Sigmoid colon (tissue), 7 donors: ENCODE data around the gene GPC6. TPM values are rescaled to one million over a fixed set of nuclear protein-coding genes. Genes with fewer than 3 reads are reported as not detected.

ENCODE experiments used
- DNase-seq: peaks from one replicate; pipeline ENCODE4 v3.0.0-alpha.2; 2019
- H3K27ac ChIP-seq, 4 donors: fragments of 200-600 bp; sonication (generic); one replicate each; pipeline ENCODE4 v1.5.1; 2016 to 2019; ENCODE audit warnings: mild to moderate bottlenecking in 1 of 4
- H3K27me3 ChIP-seq, 3 donors: fragments of 200-600 bp; sonication (generic); one replicate each; pipeline ENCODE4 v1.5.1; 2019; ENCODE audit warnings: mild to moderate bottlenecking in 1 of 3
- H3K36me3 ChIP-seq, 4 donors: fragments of 200-600 bp; sonication (generic); one replicate each; pipeline ENCODE4 v1.5.1; 2016 to 2019
- H3K4me1 ChIP-seq, 4 donors: fragments of 200-600 bp; sonication (generic); one replicate each; pipeline ENCODE4 v1.5.1; 2017 to 2019
- H3K4me3 ChIP-seq, 4 donors: fragments of 200-600 bp; sonication (generic); one replicate each; pipeline ENCODE4 v1.5.1; 2017 to 2019; ENCODE audit warnings: mild to moderate bottlenecking in 2 of 4, moderate library complexity in 1 of 4
- H3K9me3 ChIP-seq, 4 donors: fragments of 200-600 bp in 3 of 4; sonication (generic) in 3 of 4; one replicate each; pipeline versions ENCODE4 v1.5.1 to v1.6.1; 2013 to 2019
- CTCF ChIP-seq, 4 experiments: fragments of 450-650 bp in 3 of 4; fragments of 200-600 bp in 1 of 4; IDR thresholded peaks; one replicate each; pipeline ENCODE4 v1.5.1; 2016 to 2019; ENCODE audit warnings: antibody characterized with exemption in 4 of 4, mild to moderate bottlenecking in 3 of 4, moderate library complexity in 2 of 4
- EP300 ChIP-seq, 4 donors: sonication (generic); formaldehyde crosslinking; IDR thresholded peaks; one replicate each; pipeline ENCODE4 v1.6.1; 2017; ENCODE audit warnings: antibody characterized with exemption in 4 of 4
- POLR2A ChIP-seq, 2 donors: fragments of 450-650 bp; IDR thresholded peaks; one replicate each; pipeline ENCODE4 v1.6.1; 2016; ENCODE audit warnings: antibody characterized with exemption in 2 of 2, mild to moderate bottlenecking in 2 of 2, moderate library complexity in 2 of 2
- POLR2AphosphoS5 ChIP-seq, 4 donors: sonication (generic); formaldehyde crosslinking; IDR thresholded peaks; one replicate each; pipeline ENCODE4 v1.6.1; 2017; ENCODE audit warnings: antibody characterized with exemption in 4 of 4
- WGBS, 2 donors: extraction: QIAGEN DNeasy Blood & Tissue Kit; methylation state at CpG; one replicate each; pipeline ENCODE4 v1.1.7; 2013; 5-methylcytosine and 5-hydroxymethylcytosine counted together
- intact Hi-C: fragments of 100-400 bp; cut with DNase I; formaldehyde crosslinking; loops from one replicate; pipeline ENCODE4 v1.15.1; 2023
- polyA plus RNA-seq, 3 donors: library from polyadenylated mRNA; stranded (reverse); fragments of 200-250 nt; gene quantifications; one replicate each; pipeline ENCODE4 v1.2.3, GENCODE V29; 2013
- total RNA-seq, 4 donors: library from RNA; depleted of rRNA; stranded (reverse); fragments of >200 nt; gene quantifications; one replicate each; pipeline ENCODE4 v1.1.0, GENCODE V29; 2016
- donor health status: healthy with polysubstance abuse.
- donor health status: Bipolar disorder and iron deficiency.
- donor health status: healthy.

GPC6 gene
- total and polyA plus RNA-seq, 7 donors, result 0.23 to 27.5 (median 14.4) TPM

GRCh38 chr13:93635616-93636032 is 409.0 kb downstream of the GPC6 start:
- no peaks in the 10 kb centered on the region for H3K36me3 ChIP-seq
- H3K4me1 ChIP-seq, result no peaks in the 10 kb centered on the region
- TF ChIP-seq POLR2A (IDR thresholded peaks at IDR 0.05) (no peak), CTCF (IDR thresholded peaks at IDR 0.05) (no peak), POLR2AphosphoS5 (IDR thresholded peaks at IDR 0.05) (no peak), EP300 (IDR thresholded peaks at IDR 0.05) (no peak)

GRCh38 chr13:93637852-93638251 is 411.2 kb downstream of the GPC6 start:
- Histone ChIP-seq H3K4me1 (no peaks in the 10 kb centered on the region), H3K27me3 (no peaks in the 10 kb centered on the region), H3K9me3 (no peaks in the 10 kb centered on the region), H3K36me3 (no peaks in the 10 kb centered on the region), H3K4me3 (no peak overlapping the region), H3K27ac (no peak overlapping the region)
- DNase-seq, result no peak
- TF ChIP-seq EP300 (IDR thresholded peaks at IDR 0.05) (no peak), POLR2AphosphoS5 (IDR thresholded peaks at IDR 0.05) (no peak), CTCF (IDR thresholded peaks at IDR 0.05) (no peak), POLR2A (IDR thresholded peaks at IDR 0.05) (no peak)
- intact Hi-C loops, result no loop called here
- 87 to 93% methylated on average over 2 of the region's 2 CpGs for WGBS, 2 donors

More at GRCh38 chr13:93635616-93636032, 409.0 kb downstream of the GPC6 start:
- no peak for DNase-seq
- Histone ChIP-seq H3K4me3 (no peak overlapping the region), H3K9me3 (no peaks in the 10 kb centered on the region), H3K27ac (no peak overlapping the region), H3K27me3 (no peaks in the 10 kb centered on the region)
- intact Hi-C loops, result no loop called here
- WGBS, 2 donors, result 68 to 72% methylated on average over 4 of the region's 4 CpGs

- H3K36me3 ChIP-seq, result no peaks in the 10 kb centered on the region
- intact Hi-C loops, result no loop called here
- no peaks in the 10 kb centered on the region for H3K4me1 ChIP-seq
- WGBS, 2 donors, result 90 to 95% methylated on average over 1 of the region's 1 CpG
- no peaks in the 10 kb centered on the region for H3K27me3 ChIP-seq
- no peaks in the 10 kb centered on the region for H3K9me3 ChIP-seq
- no peak for DNase-seq
- TF ChIP-seq CTCF (IDR thresholded peaks at IDR 0.05) (no peak), EP300 (IDR thresholded peaks at IDR 0.05) (no peak), POLR2A (IDR thresholded peaks at IDR 0.05) (no peak), POLR2AphosphoS5 (IDR thresholded peaks at IDR 0.05) (no peak)
- H3K4me3 ChIP-seq, result no peak overlapping the region
- H3K27ac ChIP-seq, result no peak overlapping the region
These were observed 413.8 kb downstream of the GPC6 start for GRCh38 chr13:93640452-93640851.

- DNase-seq, result no peak
- no peaks in the 10 kb centered on the region for H3K9me3 ChIP-seq
- intact Hi-C loops, result no loop called here
- H3K36me3 ChIP-seq, result no peaks in the 10 kb centered on the region
- no peak overlapping the region for H3K27ac ChIP-seq
- no peaks in the 10 kb centered on the region for H3K4me1 ChIP-seq
- no peaks in the 10 kb centered on the region for H3K27me3 ChIP-seq
- H3K4me3 ChIP-seq, result no peak overlapping the region
- TF ChIP-seq POLR2A (IDR thresholded peaks at IDR 0.05) (no peak), CTCF (IDR thresholded peaks at IDR 0.05) (no peak), EP300 (IDR thresholded peaks at IDR 0.05) (no peak), POLR2AphosphoS5 (IDR thresholded peaks at IDR 0.05) (no peak)
- WGBS, 2 donors, result 77 to 79% methylated on average over 7 of the region's 7 CpGs
These were observed 419.6 kb downstream of the GPC6 start for GRCh38 chr13:93646245-93646644.

- H3K4me1 ChIP-seq, result no peaks in the 10 kb centered on the region
- H3K9me3 ChIP-seq, result no peaks in the 10 kb centered on the region
- TF ChIP-seq CTCF (IDR thresholded peaks at IDR 0.05), result no peak
- TF ChIP-seq POLR2AphosphoS5 (IDR thresholded peaks at IDR 0.05), result no peak
- TF ChIP-seq POLR2A (IDR thresholded peaks at IDR 0.05), result no peak
- no peak for TF ChIP-seq EP300 (IDR thresholded peaks at IDR 0.05)
- no peak for DNase-seq
- no peak overlapping the region for H3K27ac ChIP-seq
- no peaks in the 10 kb centered on the region for H3K36me3 ChIP-seq
- intact Hi-C loops, result no loop called here
- WGBS, 2 donors, result 74 to 76% methylated on average over 2 of the region's 2 CpGs
- no peak overlapping the region for H3K4me3 ChIP-seq
- no peaks in the 10 kb centered on the region for H3K27me3 ChIP-seq
These were observed 422.9 kb downstream of the GPC6 start for GRCh38 chr13:93649496-93649895.
